Measurements from ENCODE around the gene FAM174A. TPM values are rescaled to one million over a fixed set of nuclear protein-coding genes. Genes with fewer than 3 reads are reported as not detected.

The FAM174A gene
- total and polyA plus RNA-seq, 2 donors (not counting 1 experiment from before 2014, with no cell fraction given), result 4.3 to 6.1 TPM

DNA sequence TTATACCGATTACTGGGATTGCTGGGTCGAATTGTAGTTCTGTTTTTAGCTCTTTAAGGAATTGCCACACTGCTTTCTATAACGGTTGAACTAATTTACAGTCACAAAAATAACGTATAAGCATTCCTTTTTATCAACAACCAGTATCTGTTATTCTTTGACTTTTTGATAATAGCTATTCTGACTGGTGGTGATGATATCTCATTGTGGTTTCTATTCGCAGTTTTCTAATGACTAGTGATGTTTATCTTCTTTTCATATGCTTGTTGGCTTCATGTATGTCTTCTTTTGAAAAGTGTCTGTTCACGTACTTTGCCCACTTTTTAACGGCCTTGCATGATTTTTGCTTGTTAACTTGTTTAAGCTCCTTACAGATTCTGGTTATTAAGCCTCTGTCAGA lies 74.4 kb downstream of the FAM174A start:
- Mint-ChIP-seq H3K4me3 (no peak overlapping the region), H3K27ac (no peak overlapping the region), H3K27me3 (peaks cover 22% of the 10 kb centered on the region), H3K9me3 (ENCODE audit: insufficient read depth) (no peaks in the 10 kb centered on the region), H3K4me1 (no peaks in the 10 kb centered on the region)
- POLR2A ChIA-PET, result no interaction called here
- ATAC-seq (ENCODE audit: low read depth), result no peak
- Histone ChIP-seq H3K79me2 (ENCODE audit: control insufficient read depth, insufficient read depth, low read length) (no peaks in the 10 kb centered on the region), H3K27ac (ENCODE audit: low read length in 2 of 2) (no peak overlapping the region), H2AFZ (ENCODE audit: insufficient read depth, low read depth, low read length, poor library complexity, severe bottlenecking) (no peak overlapping the region), H3K4me3 (ENCODE audit: control extremely low read depth in 1 of 5, extremely low read depth in 1 of 5, insufficient read depth in 1 of 5, low read depth in 2 of 5, low read length in 4 of 5) (no peak overlapping the region), H3K9me3 (ENCODE audit: control extremely low read depth in 1 of 3, control insufficient read depth in 2 of 3, insufficient read depth in 1 of 3, low read length in 2 of 3) (peaks cover 0 to 2% (median 0%) of the 10 kb centered on the region in 3 donors), H3K4me2 (replicated peaks; ENCODE audit: low read depth, low read length, poor library complexity, severe bottlenecking) (no peak overlapping the region), H4K20me1 (ENCODE audit: control insufficient read depth, insufficient read depth, low read length, poor library complexity, severe bottlenecking) (no peaks in the 10 kb centered on the region), H3K4me1 (ENCODE audit: control insufficient read depth in 2 of 2, insufficient read depth in 2 of 2, low read length in 2 of 2) (no peaks in the 10 kb centered on the region), H3K27me3 (replicated peaks in 1 of 4; ENCODE audit: control extremely low read depth in 1 of 4, control insufficient read depth in 3 of 4, insufficient read depth in 4 of 4, low read length in 3 of 4) (peaks cover 0 to 2% (median 0%) of the 10 kb centered on the region in 4 experiments), H3K36me3 (replicated peaks in 1 of 2; ENCODE audit: control extremely low read depth in 1 of 2, control insufficient read depth in 1 of 2, extremely low read depth in 1 of 2, insufficient read depth in 2 of 2, low read length in 1 of 2) (no peaks in the 10 kb centered on the region), H3K9ac (ENCODE audit: low read length) (no peak overlapping the region)
- no peak for TF ChIP-seq EZH2 (IDR thresholded peaks at IDR 0.05; ENCODE audit: borderline replicate concordance, insufficient read depth, low read depth, low read length, poor library complexity, severe bottlenecking)
- TF ChIP-seq, protein P1, sequence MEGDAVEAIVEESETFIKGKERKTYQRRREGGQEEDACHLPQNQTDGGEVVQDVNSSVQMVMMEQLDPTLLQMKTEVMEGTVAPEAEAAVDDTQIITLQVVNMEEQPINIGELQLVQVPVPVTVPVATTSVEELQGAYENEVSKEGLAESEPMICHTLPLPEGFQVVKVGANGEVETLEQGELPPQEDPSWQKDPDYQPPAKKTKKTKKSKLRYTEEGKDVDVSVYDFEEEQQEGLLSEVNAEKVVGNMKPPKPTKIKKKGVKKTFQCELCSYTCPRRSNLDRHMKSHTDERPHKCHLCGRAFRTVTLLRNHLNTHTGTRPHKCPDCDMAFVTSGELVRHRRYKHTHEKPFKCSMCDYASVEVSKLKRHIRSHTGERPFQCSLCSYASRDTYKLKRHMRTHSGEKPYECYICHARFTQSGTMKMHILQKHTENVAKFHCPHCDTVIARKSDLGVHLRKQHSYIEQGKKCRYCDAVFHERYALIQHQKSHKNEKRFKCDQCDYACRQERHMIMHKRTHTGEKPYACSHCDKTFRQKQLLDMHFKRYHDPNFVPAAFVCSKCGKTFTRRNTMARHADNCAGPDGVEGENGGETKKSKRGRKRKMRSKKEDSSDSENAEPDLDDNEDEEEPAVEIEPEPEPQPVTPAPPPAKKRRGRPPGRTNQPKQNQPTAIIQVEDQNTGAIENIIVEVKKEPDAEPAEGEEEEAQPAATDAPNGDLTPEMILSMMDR (IDR thresholded peaks at IDR 0.05), result no peak
- CTCF ChIA-PET, result no interaction called here
- no peak for DNase-seq
- WGBS (ENCODE audit: insufficient coverage), result 100% methylated on average over 1 of the region's 7 CpGs
- intact Hi-C loops (cut with micrococcal nuclease), result no loop called here

GRCh38 chr5:100614308-100614707 lies 79.1 kb downstream of the FAM174A start:
- DNase-seq (no peak), ATAC-seq (ENCODE audit: low read depth) (no peak)
- Histone ChIP-seq H3K27ac (ENCODE audit: low read length in 2 of 2) (no peak overlapping the region), H3K4me1 (ENCODE audit: control insufficient read depth in 2 of 2, insufficient read depth in 2 of 2, low read length in 2 of 2) (no peaks in the 10 kb centered on the region), H3K79me2 (ENCODE audit: control insufficient read depth, insufficient read depth, low read length) (no peaks in the 10 kb centered on the region), H3K4me2 (replicated peaks; ENCODE audit: low read depth, low read length, poor library complexity, severe bottlenecking) (no peak overlapping the region), H3K9me3 (ENCODE audit: control extremely low read depth in 1 of 3, control insufficient read depth in 2 of 3, insufficient read depth in 1 of 3, low read length in 2 of 3) (no peaks in the 10 kb centered on the region), H3K4me3 (ENCODE audit: control extremely low read depth in 1 of 5, extremely low read depth in 1 of 5, insufficient read depth in 1 of 5, low read depth in 2 of 5, low read length in 4 of 5) (no peak overlapping the region), H3K36me3 (replicated peaks in 1 of 2; ENCODE audit: control extremely low read depth in 1 of 2, control insufficient read depth in 1 of 2, extremely low read depth in 1 of 2, insufficient read depth in 2 of 2, low read length in 1 of 2) (no peaks in the 10 kb centered on the region), H2AFZ (ENCODE audit: insufficient read depth, low read depth, low read length, poor library complexity, severe bottlenecking) (no peak overlapping the region), H3K27me3 (replicated peaks in 1 of 4; ENCODE audit: control extremely low read depth in 1 of 4, control insufficient read depth in 3 of 4, insufficient read depth in 4 of 4, low read length in 3 of 4) (peaks cover 0 to 2% (median 0%) of the 10 kb centered on the region in 4 experiments), H4K20me1 (ENCODE audit: control insufficient read depth, insufficient read depth, low read length, poor library complexity, severe bottlenecking) (no peaks in the 10 kb centered on the region), H3K9ac (ENCODE audit: low read length) (no peak overlapping the region)
- WGBS (ENCODE audit: insufficient coverage), result 86% methylated on average over 1 of the region's 2 CpGs
- TF ChIP-seq EZH2 (IDR thresholded peaks at IDR 0.05; ENCODE audit: borderline replicate concordance, insufficient read depth, low read depth, low read length, poor library complexity, severe bottlenecking), result no peak
- TF ChIP-seq, protein P1 (IDR thresholded peaks at IDR 0.05), result no peak
- no peaks in the 10 kb centered on the region for H3K4me1 Mint-ChIP-seq
- H3K4me3 Mint-ChIP-seq, result no peak overlapping the region
- intact Hi-C loops (cut with micrococcal nuclease), result no loop called here
- no peak overlapping the region for H3K27ac Mint-ChIP-seq
- H3K27me3 Mint-ChIP-seq, result peaks cover 18% of the 10 kb centered on the region
- H3K9me3 Mint-ChIP-seq (ENCODE audit: insufficient read depth), result no peaks in the 10 kb centered on the region
- ChIA-PET CTCF (no interaction called here), POLR2A (no interaction called here)

All from B cell (primary cell).